H9 (cell line): ENCODE results near the gene GCN1. TPM values are rescaled to one million over a fixed set of nuclear protein-coding genes. Genes with fewer than 3 reads are reported as not detected.

Source experiments
- DNase-seq: peaks from one replicate; pipeline ENCODE4 v3.0.0-alpha.2; 2017
- H2AFZ ChIP-seq: one replicate; pipeline ENCODE4 v1.6.1; 2013; ENCODE audit warnings: mild to moderate bottlenecking, low read length, control low read depth, moderate library complexity
- H2AK5ac ChIP-seq: 2 replicates; pipeline ENCODE4 v1.6.1; 2013; ENCODE audit warnings: low read length, control low read depth, mixed read lengths; ENCODE audit not compliant: insufficient read length
- H2BK120ac ChIP-seq: one replicate; pipeline ENCODE4 v1.6.1; 2013; ENCODE audit warnings: low read depth, mild to moderate bottlenecking, low read length, control low read depth, inconsistent platforms; ENCODE audit not compliant: poor library complexity, severe bottlenecking
- H2BK12ac ChIP-seq: 2 replicates; pipeline ENCODE4 v1.6.1; 2013; ENCODE audit warnings: low read length, control low read depth, mixed read lengths, low read depth; ENCODE audit not compliant: insufficient read length
- H2BK15ac ChIP-seq: 2 replicates; pipeline ENCODE4 v1.6.1; 2013; ENCODE audit warnings: low read depth, low read length, control low read depth
- H2BK20ac ChIP-seq: one replicate; pipeline ENCODE4 v1.6.1; 2013; ENCODE audit warnings: low read depth, mild to moderate bottlenecking, low read length, control low read depth, inconsistent platforms; ENCODE audit not compliant: poor library complexity, severe bottlenecking
- H2BK5ac ChIP-seq: 2 replicates; pipeline ENCODE4 v1.6.1; 2013; ENCODE audit warnings: low read length, control low read depth, mixed read lengths; ENCODE audit not compliant: insufficient read length
- H3K14ac ChIP-seq: 2 replicates; pipeline ENCODE4 v1.6.1; 2013; ENCODE audit warnings: low read length, control low read depth; ENCODE audit not compliant: insufficient read depth
- H3K18ac ChIP-seq: 2 replicates; pipeline ENCODE4 v1.6.1; 2013; ENCODE audit warnings: low read depth, mild to moderate bottlenecking, mixed read lengths, low read length, control low read depth; ENCODE audit not compliant: insufficient read length
- H3K23ac ChIP-seq: 2 replicates; pipeline ENCODE4 v1.6.1; 2013; ENCODE audit warnings: low read length, control low read depth, mixed read lengths, low read depth; ENCODE audit not compliant: insufficient read length
- H3K23me2 ChIP-seq: 2 replicates; pipeline ENCODE4 v1.6.1; 2013; ENCODE audit warnings: low read depth, mild to moderate bottlenecking, mixed read lengths, low read length, control low read depth; ENCODE audit not compliant: insufficient read length, poor library complexity, severe bottlenecking
- H3K27ac ChIP-seq: 2 replicates; pipeline ENCODE4 v1.5.1; 2013; ENCODE audit warnings: low read length, control low read depth, mixed read lengths, low read depth; ENCODE audit not compliant: insufficient read length
- H3K27me3 ChIP-seq: 2 replicates; pipeline ENCODE4 v1.6.1; 2013; ENCODE audit warnings: low read length, control low read depth, inconsistent platforms; ENCODE audit not compliant: insufficient read depth
- H3K4ac ChIP-seq: 2 replicates; pipeline ENCODE4 v1.6.1; 2013; ENCODE audit warnings: low read depth, mild to moderate bottlenecking, control low read depth, inconsistent platforms, low read length, moderate library complexity
- H3K4me1 ChIP-seq: 2 replicates; pipeline ENCODE4 v1.6.1; 2013; ENCODE audit warnings: low read length, control low read depth, inconsistent platforms; ENCODE audit not compliant: insufficient read depth
- H3K4me2 ChIP-seq: 2 replicates; pipeline ENCODE4 v1.6.1; 2013; ENCODE audit warnings: low read length, control low read depth, mixed read lengths; ENCODE audit not compliant: insufficient read length, insufficient read depth
- H3K56ac ChIP-seq: 2 replicates; pipeline ENCODE4 v1.6.1; 2013; ENCODE audit warnings: low read depth, mild to moderate bottlenecking, mixed read lengths, low read length, control low read depth; ENCODE audit not compliant: insufficient read length
- H3K79me1 ChIP-seq: 2 replicates; pipeline ENCODE4 v1.6.1; 2013; ENCODE audit warnings: low read depth, mild to moderate bottlenecking, moderate library complexity, low read length, control low read depth, inconsistent platforms; ENCODE audit not compliant: insufficient read depth, poor library complexity, severe bottlenecking
- H3K79me2 ChIP-seq: 2 replicates; pipeline ENCODE4 v1.6.1; 2013; ENCODE audit warnings: low read length, control low read depth, inconsistent platforms; ENCODE audit not compliant: insufficient read depth
- H3K9ac ChIP-seq: 2 replicates; pipeline ENCODE4 v1.6.1; 2013; ENCODE audit warnings: low read length, control low read depth, mixed read lengths; ENCODE audit not compliant: insufficient read length; ENCODE audit errors: extremely low read depth
- H3K9me3 ChIP-seq: one replicate; pipeline ENCODE4 v1.6.1; 2013; ENCODE audit warnings: low read depth, low read length, inconsistent platforms; ENCODE audit not compliant: control insufficient read depth
- H3T11ph ChIP-seq: one replicate; pipeline ENCODE4 v1.6.1; 2013; ENCODE audit warnings: mild to moderate bottlenecking, low read length, control low read depth, inconsistent platforms
- H4K20me1 ChIP-seq: one replicate; pipeline ENCODE4 v1.6.1; 2013; ENCODE audit not compliant: control insufficient read depth, insufficient read length, insufficient read depth
- H4K5ac ChIP-seq: 2 replicates; pipeline ENCODE4 v1.6.1; 2013; ENCODE audit warnings: low read depth, mild to moderate bottlenecking, mixed read lengths, low read length, control low read depth; ENCODE audit not compliant: insufficient read length
- H4K8ac ChIP-seq: replicated peaks from 2 replicates; pipeline ENCODE4 v1.6.1; 2013; ENCODE audit warnings: low read length, control low read depth, mixed read lengths, low read depth; ENCODE audit not compliant: insufficient read length
- H4K91ac ChIP-seq: 2 replicates; pipeline ENCODE4 v1.6.1; 2013; ENCODE audit warnings: low read depth, mild to moderate bottlenecking, moderate library complexity, mixed read lengths, low read length, control low read depth; ENCODE audit not compliant: insufficient read length
- H3K27ac Mint-ChIP-seq, 3 experiments: 2 replicates in 2 of 3; 3 replicates in 1 of 3; pipeline ENCODE4 v1.8.0; 2020 to 2021; ENCODE audit warnings: mixed read lengths in 3 of 3, mild to moderate bottlenecking in 1 of 3, moderate library complexity in 1 of 3
- H3K27me3 Mint-ChIP-seq: 2 replicates; pipeline ENCODE4 v1.8.0; 2021; ENCODE audit warnings: low read depth, mild to moderate bottlenecking, moderate library complexity, mixed read lengths
- H3K36me3 Mint-ChIP-seq, 3 experiments: 2 replicates in 2 of 3; 3 replicates in 1 of 3; pipeline ENCODE4 v1.8.0; 2020 to 2021; ENCODE audit warnings: low read depth in 3 of 3, mixed read lengths in 3 of 3; ENCODE audit not compliant: insufficient read depth in 1 of 3
- H3K4me1 Mint-ChIP-seq, 2 experiments: 2 replicates each; pipeline ENCODE4 v1.8.0; 2020; ENCODE audit warnings: mixed read lengths in 2 of 2
- H3K4me3 Mint-ChIP-seq, 2 experiments: 2 replicates in 1 of 2; 3 replicates in 1 of 2; pipeline ENCODE4 v1.8.0; 2020 to 2021; ENCODE audit warnings: mild to moderate bottlenecking in 2 of 2, mixed read lengths in 2 of 2, moderate library complexity in 1 of 2
- H3K9me3 Mint-ChIP-seq, 2 experiments: 2 replicates in 1 of 2; 3 replicates in 1 of 2; pipeline ENCODE4 v1.8.0; 2020; ENCODE audit warnings: mild to moderate bottlenecking in 2 of 2, mixed read lengths in 2 of 2, moderate library complexity in 1 of 2
- WGBS: extraction: QIAGEN DNeasy Blood & Tissue Kit; methylation state at CpG from one replicate; pipeline ENCODE4 v1.1.7; 2013; ENCODE audit warnings: missing lambda C conversion rate, low lambda C conversion rate, mixed read lengths; ENCODE audit not compliant: insufficient read length; ENCODE audit errors: extremely low coverage; 5-methylcytosine and 5-hydroxymethylcytosine counted together
- total RNA-seq: library from RNA; stranded (reverse); gene quantifications from 2 replicates; pipeline ENCODE4 v1.2.1, GENCODE V29; 2021
- TF ChIP-seq, protein P1 (sequence below): fragments of 200-600 bp; sonication (generic); conservative IDR thresholded peaks from 3 replicates; pipeline ENCODE4 v1.8.0; 2021; ENCODE audit warnings: antibody characterized with exemption, mild to moderate bottlenecking

GCN1 gene
- total RNA-seq, 1 experiment from 2014 or later = 137 TPM

DNA sequence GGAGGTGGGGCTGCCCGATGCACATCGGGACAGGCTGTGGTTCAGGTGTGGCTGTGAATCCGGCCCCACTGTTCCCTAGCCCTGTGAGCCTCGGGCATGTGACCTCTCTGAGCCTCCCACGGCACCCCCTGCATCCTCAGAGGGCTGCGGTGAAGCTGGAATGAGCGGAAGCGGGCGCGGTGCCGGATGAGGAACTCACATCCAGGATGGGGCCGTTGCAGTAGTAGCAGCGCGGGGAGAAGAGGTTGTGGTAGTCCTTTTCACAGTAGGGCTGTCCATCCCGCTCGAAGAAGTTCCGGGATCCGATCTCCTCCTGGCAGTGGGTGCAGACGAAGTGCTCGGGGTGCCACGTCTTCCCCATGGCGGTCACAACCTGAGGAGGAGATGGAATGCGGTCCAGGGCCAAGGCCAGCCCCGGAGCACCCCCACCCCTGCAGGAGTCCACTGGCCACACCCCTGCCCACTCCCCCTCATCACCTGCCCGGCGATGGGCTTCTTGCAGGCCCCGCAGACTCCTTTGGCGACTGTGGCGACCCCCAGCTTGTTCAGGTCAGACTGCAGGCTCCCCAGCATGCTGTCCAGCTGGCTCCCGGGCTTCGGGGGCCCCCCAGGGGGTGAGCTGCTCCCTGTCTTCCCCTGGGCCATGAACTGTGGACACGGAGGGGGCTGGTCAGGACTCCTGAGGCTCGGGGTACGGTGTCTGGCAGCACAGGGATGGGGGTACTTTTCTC lies 20.3 kb upstream of the GCN1 start:
- no peak overlapping the region for H3K4me3 Mint-ChIP-seq
- TF ChIP-seq, protein P1, sequence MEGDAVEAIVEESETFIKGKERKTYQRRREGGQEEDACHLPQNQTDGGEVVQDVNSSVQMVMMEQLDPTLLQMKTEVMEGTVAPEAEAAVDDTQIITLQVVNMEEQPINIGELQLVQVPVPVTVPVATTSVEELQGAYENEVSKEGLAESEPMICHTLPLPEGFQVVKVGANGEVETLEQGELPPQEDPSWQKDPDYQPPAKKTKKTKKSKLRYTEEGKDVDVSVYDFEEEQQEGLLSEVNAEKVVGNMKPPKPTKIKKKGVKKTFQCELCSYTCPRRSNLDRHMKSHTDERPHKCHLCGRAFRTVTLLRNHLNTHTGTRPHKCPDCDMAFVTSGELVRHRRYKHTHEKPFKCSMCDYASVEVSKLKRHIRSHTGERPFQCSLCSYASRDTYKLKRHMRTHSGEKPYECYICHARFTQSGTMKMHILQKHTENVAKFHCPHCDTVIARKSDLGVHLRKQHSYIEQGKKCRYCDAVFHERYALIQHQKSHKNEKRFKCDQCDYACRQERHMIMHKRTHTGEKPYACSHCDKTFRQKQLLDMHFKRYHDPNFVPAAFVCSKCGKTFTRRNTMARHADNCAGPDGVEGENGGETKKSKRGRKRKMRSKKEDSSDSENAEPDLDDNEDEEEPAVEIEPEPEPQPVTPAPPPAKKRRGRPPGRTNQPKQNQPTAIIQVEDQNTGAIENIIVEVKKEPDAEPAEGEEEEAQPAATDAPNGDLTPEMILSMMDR = no peak
- H4K91ac ChIP-seq = no peak overlapping the region

More for the DNA sequence above, 20.3 kb upstream of the GCN1 start:
- H3K79me1 ChIP-seq = no peaks in the 10 kb centered on the region
- no peak overlapping the region for H2BK20ac ChIP-seq
- no peak overlapping the region for H2BK120ac ChIP-seq
- H2BK15ac ChIP-seq = no peak overlapping the region
- H3K4me2 ChIP-seq = no peak overlapping the region
- H3K27ac ChIP-seq = no peak overlapping the region
- no peak overlapping the region for H3K23ac ChIP-seq
- no peaks in the 10 kb centered on the region for H4K20me1 ChIP-seq
- Mint-ChIP-seq H3K4me1 (peaks cover 0 to 7% of the 10 kb centered on the region in 2 experiments; a peak in 2 of 4 replicates), H3K27ac (peak overlapping the region in 1 of 3 experiments; percentile 58; a peak in 1 of 7 replicates), H3K36me3 (peaks cover 27 to 71% (median 62%) of the 10 kb centered on the region in 3 experiments), H3K27me3 (no peaks in the 10 kb centered on the region), H3K9me3 (no peaks in the 10 kb centered on the region)
- H3K56ac ChIP-seq = no peak overlapping the region
- no peak overlapping the region for H4K8ac ChIP-seq
- no peak overlapping the region for H2BK12ac ChIP-seq
- no peak overlapping the region for H3K4ac ChIP-seq
- H3K23me2 ChIP-seq = no peaks in the 10 kb centered on the region
- no peak overlapping the region for H3K14ac ChIP-seq
- no peak overlapping the region for H2AK5ac ChIP-seq
- H3K79me2 ChIP-seq = no peaks in the 10 kb centered on the region
- no peak overlapping the region for H4K5ac ChIP-seq
- H3K9me3 ChIP-seq = no peaks in the 10 kb centered on the region
- H3K4me1 ChIP-seq = no peaks in the 10 kb centered on the region
- DNase-seq = no peak
- H3K18ac ChIP-seq = no peak overlapping the region
- H3K27me3 ChIP-seq = no peaks in the 10 kb centered on the region
- H2BK5ac ChIP-seq = no peak overlapping the region
- WGBS = no CpG with 5 or more reads among the region's 34 CpGs
- no peak overlapping the region for H2AFZ ChIP-seq
- no peak overlapping the region for H3K9ac ChIP-seq
- no peak overlapping the region for H3T11ph ChIP-seq
